ENCODE results near the gene BHLHE41.

The BHLHE41 gene

GRCh38 chr12:26133521-26133920 is 8.7 kb upstream of the BHLHE41 start:
- no peak for DNase-seq

- DNase-seq, result no peak
These were observed 8.0 kb upstream of the BHLHE41 start for GRCh38 chr12:26132866-26133265.

- DNase-seq, result no peak
These were observed 7.1 kb upstream of the BHLHE41 start for GRCh38 chr12:26131936-26132335.

- no peak for DNase-seq
These were observed 5.9 kb upstream of the BHLHE41 start for GRCh38 chr12:26130728-26131127.

- no peak for DNase-seq
These were observed 3.3 kb upstream of the BHLHE41 start for GRCh38 chr12:26128168-26128567.

GRCh38 chr12:26127404-26127803 is 2.6 kb upstream of the BHLHE41 start:
- no peak for DNase-seq

GRCh38 chr12:26126340-26127284 is 1.8 kb upstream of the BHLHE41 start:
- peak; percentile 53 for DNase-seq

GRCh38 chr12:26125400-26126339 is 833 bp upstream of the BHLHE41 start:
- peak; percentile 51 for DNase-seq

- no peak for DNase-seq
These were observed 1.3 kb downstream of the BHLHE41 start for GRCh38 chr12:26123482-26123980.

- peak; percentile 30 for DNase-seq
These were observed 2.0 kb downstream of the BHLHE41 start for GRCh38 chr12:26122681-26123481.

GRCh38 chr12:26122061-26122680 is 2.7 kb downstream of the BHLHE41 start:
- peak; percentile 29 for DNase-seq

GRCh38 chr12:26121323-26122060 is 3.3 kb downstream of the BHLHE41 start:
- no peak for DNase-seq

GRCh38 chr12:26120561-26121274 is 4.1 kb downstream of the BHLHE41 start:
- DNase-seq, result no peak

- DNase-seq, result peak; percentile 21
These were observed 5.3 kb downstream of the BHLHE41 start for GRCh38 chr12:26119391-26119989.

GRCh38 chr12:26118308-26118707 is 6.5 kb downstream of the BHLHE41 start:
- no peak for DNase-seq

GRCh38 chr12:26116829-26117715 is 7.8 kb downstream of the BHLHE41 start:
- no peak for DNase-seq

- no peak for DNase-seq
These were observed 10.0 kb downstream of the BHLHE41 start for GRCh38 chr12:26114720-26115401.
